Tibial nerve (tissue), 4 donors: ENCODE measurements around the gene DHFR2.

Experiments
- CTCF ChIP-seq, 5 experiments: fragments of 200-600 bp in 3 of 5; fragments of 450-650 bp in 2 of 5; sonication (generic) in 3 of 5; IDR thresholded peaks; one replicate each; pipeline ENCODE4 v1.5.1; 2016 to 2019; ENCODE audit warnings: antibody characterized with exemption in 5 of 5, mild to moderate bottlenecking in 3 of 5, moderate library complexity in 2 of 5
- EP300 ChIP-seq, 2 donors: sonication (generic); formaldehyde crosslinking; IDR thresholded peaks; one replicate each; pipeline ENCODE4 v1.6.1; 2017; ENCODE audit warnings: antibody characterized with exemption in 2 of 2, mild to moderate bottlenecking in 1 of 2
- POLR2A ChIP-seq, 2 donors: fragments of 450-650 bp; IDR thresholded peaks; one replicate each; pipeline ENCODE4 v1.6.1; 2017; ENCODE audit warnings: antibody characterized with exemption in 2 of 2, mild to moderate bottlenecking in 2 of 2, moderate library complexity in 2 of 2

GRCh38 chr3:94101860-94102259 lies 39.1 kb upstream of the DHFR2 start:
- TF ChIP-seq CTCF (IDR thresholded peaks at IDR 0.05) (no peak), POLR2A (IDR thresholded peaks at IDR 0.05) (no peak), EP300 (IDR thresholded peaks at IDR 0.05) (no peak)
